Stimulated activated naive CD8-positive, alpha-beta T cell treated with anti-CD3 and anti-CD28 coated beads, Interleukin-15, amount 100 ng/mL, for 72 hours (primary cell): ENCODE results near the gene NF2.

Source experiments
- ATAC-seq: fragments of 150-1000 bp; cut with Tn5 transposase; 2 replicates; pipeline ENCODE4 v1.10.0; 2021; ENCODE audit warnings: mild to moderate bottlenecking, moderate library complexity
- DNase-seq, 2 donors: peaks; one replicate each; pipeline ENCODE4 v3.0.0; 2021 to 2022
- H3K27ac Mint-ChIP-seq, 2 donors: one replicate each; pipeline ENCODE4 v1.8.0; 2022; ENCODE audit warnings: mild to moderate bottlenecking in 2 of 2, mixed read lengths in 2 of 2, moderate library complexity in 2 of 2
- H3K27me3 Mint-ChIP-seq: one replicate; pipeline ENCODE4 v1.8.0; 2022; ENCODE audit warnings: mixed read lengths
- H3K4me1 Mint-ChIP-seq: one replicate; pipeline ENCODE4 v1.8.0; 2022; ENCODE audit warnings: mild to moderate bottlenecking, mixed read lengths
- H3K4me3 Mint-ChIP-seq, 2 donors: one replicate each; pipeline ENCODE4 v1.8.0; 2022; ENCODE audit warnings: mild to moderate bottlenecking in 2 of 2, mixed read lengths in 2 of 2, moderate library complexity in 1 of 2
- H3K9me3 Mint-ChIP-seq, 2 donors: one replicate each; pipeline ENCODE4 v1.8.0; 2022; ENCODE audit warnings: mixed read lengths in 2 of 2

The NF2 gene

GRCh38 chr22:29634847-29635246 lies 31.4 kb downstream of the NF2 start:
- ATAC-seq (no peak), DNase-seq (no peak)
- no peaks in the 10 kb centered on the region for H3K9me3 Mint-ChIP-seq
- no peak overlapping the region for H3K27ac Mint-ChIP-seq
- H3K4me3 Mint-ChIP-seq, result no peak overlapping the region
- no peaks in the 10 kb centered on the region for H3K27me3 Mint-ChIP-seq
- H3K4me1 Mint-ChIP-seq, result peaks cover 37% of the 10 kb centered on the region

GRCh38 chr22:29635734-29636357 lies 32.4 kb downstream of the NF2 start:
- Mint-ChIP-seq H3K4me3 (no peak overlapping the region), H3K4me1 (peaks cover 33% of the 10 kb centered on the region), H3K27me3 (no peaks in the 10 kb centered on the region), H3K9me3 (no peaks in the 10 kb centered on the region), H3K27ac (no peak overlapping the region)
- no peak for ATAC-seq
- no peak for DNase-seq

GRCh38 chr22:29636751-29637150 lies 33.3 kb downstream of the NF2 start:
- no peaks in the 10 kb centered on the region for H3K9me3 Mint-ChIP-seq
- H3K27ac Mint-ChIP-seq, result no peak overlapping the region
- ATAC-seq, result no peak
- H3K27me3 Mint-ChIP-seq, result no peaks in the 10 kb centered on the region
- H3K4me1 Mint-ChIP-seq, result peaks cover 34% of the 10 kb centered on the region
- no peak for DNase-seq
- no peak overlapping the region for H3K4me3 Mint-ChIP-seq

GRCh38 chr22:29637181-29637580 lies 33.7 kb downstream of the NF2 start:
- Mint-ChIP-seq H3K4me1 (peaks cover 35% of the 10 kb centered on the region), H3K27ac (no peak overlapping the region), H3K9me3 (no peaks in the 10 kb centered on the region), H3K4me3 (no peak overlapping the region), H3K27me3 (no peaks in the 10 kb centered on the region)
- ATAC-seq, result no peak
- no peak for DNase-seq

GRCh38 chr22:29638678-29639077 lies 35.2 kb downstream of the NF2 start:
- Mint-ChIP-seq H3K27ac (no peak overlapping the region), H3K4me1 (peaks cover 29% of the 10 kb centered on the region), H3K9me3 (no peaks in the 10 kb centered on the region), H3K4me3 (no peak overlapping the region), H3K27me3 (no peaks in the 10 kb centered on the region)
- DNase-seq, result no peak
- ATAC-seq, result no peak

- DNase-seq (no peak), ATAC-seq (peak; percentile 42)
- Mint-ChIP-seq H3K9me3 (no peaks in the 10 kb centered on the region), H3K27ac (peak overlapping the region in 1 of 2 donors; percentile 31), H3K4me3 (no peak overlapping the region), H3K4me1 (peaks cover 25% of the 10 kb centered on the region), H3K27me3 (no peaks in the 10 kb centered on the region)
Measured at GRCh38 chr22:29639096-29639495, 35.7 kb downstream of the NF2 start.

- H3K27me3 Mint-ChIP-seq, result no peaks in the 10 kb centered on the region
- ATAC-seq (no peak), DNase-seq (no peak)
- H3K4me3 Mint-ChIP-seq, result no peak overlapping the region
- no peaks in the 10 kb centered on the region for H3K9me3 Mint-ChIP-seq
- peaks cover 24% of the 10 kb centered on the region for H3K4me1 Mint-ChIP-seq
- no peak overlapping the region for H3K27ac Mint-ChIP-seq
Measured at GRCh38 chr22:29641042-29641699, 37.7 kb downstream of the NF2 start.

- no peak for DNase-seq
- ATAC-seq, result no peak
- Mint-ChIP-seq H3K27me3 (no peaks in the 10 kb centered on the region), H3K9me3 (no peaks in the 10 kb centered on the region), H3K4me1 (peaks cover 24% of the 10 kb centered on the region), H3K27ac (no peak overlapping the region), H3K4me3 (no peak overlapping the region)
Measured at GRCh38 chr22:29641700-29642330, 38.4 kb downstream of the NF2 start.

GRCh38 chr22:29642694-29643093 lies 39.3 kb downstream of the NF2 start:
- ATAC-seq, result no peak
- H3K27ac Mint-ChIP-seq, result peak overlapping the region in 1 of 2 donors; percentile 25
- H3K4me3 Mint-ChIP-seq, result no peak overlapping the region
- H3K4me1 Mint-ChIP-seq, result peaks cover 24% of the 10 kb centered on the region
- no peaks in the 10 kb centered on the region for H3K27me3 Mint-ChIP-seq
- H3K9me3 Mint-ChIP-seq, result no peaks in the 10 kb centered on the region
- DNase-seq, result no peak

- Mint-ChIP-seq H3K4me3 (no peak overlapping the region), H3K27me3 (no peaks in the 10 kb centered on the region), H3K9me3 (no peaks in the 10 kb centered on the region), H3K4me1 (no peaks in the 10 kb centered on the region), H3K27ac (peak overlapping the region in 1 of 2 donors; percentile 72)
- ATAC-seq (no peak), DNase-seq (no peak)
Measured at GRCh38 chr22:29647954-29648737, 44.7 kb downstream of the NF2 start.

GRCh38 chr22:29650370-29650769 lies 46.9 kb downstream of the NF2 start:
- no peak for DNase-seq
- H3K27ac Mint-ChIP-seq, result no peak overlapping the region
- ATAC-seq, result no peak
- no peaks in the 10 kb centered on the region for H3K4me1 Mint-ChIP-seq
- no peak overlapping the region for H3K4me3 Mint-ChIP-seq
- H3K9me3 Mint-ChIP-seq, result no peaks in the 10 kb centered on the region
- no peaks in the 10 kb centered on the region for H3K27me3 Mint-ChIP-seq

- Mint-ChIP-seq H3K4me3 (no peak overlapping the region), H3K9me3 (no peaks in the 10 kb centered on the region), H3K4me1 (no peaks in the 10 kb centered on the region), H3K27ac (no peak overlapping the region), H3K27me3 (no peaks in the 10 kb centered on the region)
- DNase-seq (no peak), ATAC-seq (no peak)
Measured at GRCh38 chr22:29651652-29652051, 48.2 kb downstream of the NF2 start.

GRCh38 chr22:29654420-29654819 lies 51.0 kb downstream of the NF2 start:
- ATAC-seq (no peak), DNase-seq (no peak)
- Mint-ChIP-seq H3K4me1 (no peaks in the 10 kb centered on the region), H3K27ac (no peak overlapping the region), H3K4me3 (no peak overlapping the region), H3K27me3 (no peaks in the 10 kb centered on the region), H3K9me3 (no peaks in the 10 kb centered on the region)

GRCh38 chr22:29654882-29655281 lies 51.4 kb downstream of the NF2 start:
- no peaks in the 10 kb centered on the region for H3K9me3 Mint-ChIP-seq
- H3K27ac Mint-ChIP-seq, result no peak overlapping the region
- no peaks in the 10 kb centered on the region for H3K27me3 Mint-ChIP-seq
- ATAC-seq (no peak), DNase-seq (no peak)
- H3K4me1 Mint-ChIP-seq, result no peaks in the 10 kb centered on the region
- no peak overlapping the region for H3K4me3 Mint-ChIP-seq

- H3K9me3 Mint-ChIP-seq, result no peaks in the 10 kb centered on the region
- no peaks in the 10 kb centered on the region for H3K4me1 Mint-ChIP-seq
- no peak overlapping the region for H3K27ac Mint-ChIP-seq
- H3K27me3 Mint-ChIP-seq, result no peaks in the 10 kb centered on the region
- H3K4me3 Mint-ChIP-seq, result no peak overlapping the region
- no peak for ATAC-seq
- no peak for DNase-seq
Measured at GRCh38 chr22:29658176-29658575, 54.7 kb downstream of the NF2 start.

GRCh38 chr22:29660021-29660420 lies 56.6 kb downstream of the NF2 start:
- Mint-ChIP-seq H3K4me1 (no peaks in the 10 kb centered on the region), H3K27ac (no peak overlapping the region), H3K4me3 (no peak overlapping the region), H3K27me3 (no peaks in the 10 kb centered on the region), H3K9me3 (no peaks in the 10 kb centered on the region)
- DNase-seq, result no peak
- ATAC-seq, result no peak
